Psoas muscle (tissue), 8 donors: ENCODE data around the gene SGK2. TPM values are rescaled to one million over a fixed set of nuclear protein-coding genes. Genes with fewer than 3 reads are reported as not detected.
"Not testable (repeated sequence)": the region's sequence is repeated elsewhere in the genome, so short reads cannot be mapped to it uniquely, and the experiment has no call there.

Experiments used
- ATAC-seq, 4 donors: fragments of 200-7000 bp; cut with Tn5 transposase; one replicate each; pipeline ENCODE4 v1.9.1; 2020; ENCODE audit warnings: moderate library complexity in 3 of 4, mild to moderate bottlenecking in 2 of 4
- DNase-seq, 2 donors: peaks; one replicate each; pipeline ENCODE4 v3.0.0-alpha.2; 2020
- H3K27ac ChIP-seq: fragments of 200-600 bp; one replicate; pipeline ENCODE4 v1.8.0; 2022
- H3K27me3 ChIP-seq, 3 donors: fragments of 200-600 bp in 1 of 3; one replicate each; pipeline versions ENCODE4 v1.6.1 to v1.8.0; 2013 to 2022; ENCODE audit warnings: low read length in 2 of 3, mild to moderate bottlenecking in 2 of 3, moderate library complexity in 1 of 3; ENCODE audit not compliant: insufficient read depth in 3 of 3
- H3K36me3 ChIP-seq, 2 donors: fragments of 200-600 bp in 1 of 2; one replicate each; pipeline versions ENCODE4 v1.6.1 to v1.8.0; 2013 to 2022; ENCODE audit warnings: low read depth in 1 of 2, mild to moderate bottlenecking in 1 of 2, moderate library complexity in 1 of 2; ENCODE audit not compliant: insufficient read depth in 1 of 2
- H3K4me1 ChIP-seq: fragments of 200-600 bp; one replicate; pipeline ENCODE4 v1.8.0; 2022
- H3K4me3 ChIP-seq: fragments of 200-600 bp; one replicate; pipeline ENCODE4 v1.8.0; 2022; ENCODE audit warnings: mild to moderate bottlenecking
- H3K9me3 ChIP-seq: fragments of 200-600 bp; one replicate; pipeline ENCODE4 v1.8.0; 2022
- CTCF ChIP-seq: fragments of 200-600 bp; IDR thresholded peaks from one replicate; pipeline ENCODE4 v1.8.0; 2022; ENCODE audit warnings: antibody characterized with exemption
- WGBS, 3 donors: extraction: QIAGEN DNeasy Blood & Tissue Kit; methylation state at CpG; one replicate each; pipeline versions ENCODE4 v1.1.6 to v1.1.7; 2013; 5-methylcytosine and 5-hydroxymethylcytosine counted together
- intact Hi-C, 2 donors: fragments of 100-400 bp; cut with DNase I; formaldehyde crosslinking; loops; one replicate each; pipeline versions ENCODE4 v1.11.0 to v1.14.2; 2022
- polyA plus RNA-seq, 3 donors: library from polyadenylated mRNA; stranded (reverse); fragments of 200-250 nt; gene quantifications; one replicate each; pipeline ENCODE4 v1.2.3, GENCODE V29; 2013
- total RNA-seq, 4 donors: library from RNA; stranded (reverse); fragmentation: NEBNext Ultra II Directional in 2 of 4; extraction: Animal tissue kit (Norgen Biotek cat#: 25700) in 2 of 4; gene quantifications; one replicate each; pipeline versions ENCODE4 v1.2.1 to v1.2.4, GENCODE V29; 2021 to 2023
- donor health status: healthy with polysubstance abuse.
- donor health status: DM: no; HTN: no; CAD: no; lungs with moderate emphysema.
- donor health status: Bipolar disorder and iron deficiency.
- donor health status: healthy.
- donor health status: DM: yes; HTN: yes; CAD: no.
- donor health status: DM: no; HTN: no; CAD: no.
- donor health status: DM: no; HTN: no; CAD: no.
- donor health status: DM: yes; HTN: yes; CAD: no.

Gene SGK2
- total and polyA plus RNA-seq, 7 donors, result 0.04 to 0.53 (median 0.14) TPM; not detected in 3

- WGBS, 3 donors, result 81 to 87% (median 84%) methylated on average over 1 of the region's 1 CpG
- H3K9me3 ChIP-seq, result no peaks in the 10 kb centered on the region
Observed at GRCh38 chr20:43603124-43603523, 44.3 kb downstream of the SGK2 start.

GRCh38 chr20:43605715-43606114 lies 46.9 kb downstream of the SGK2 start:
- H3K36me3 ChIP-seq, result peaks cover 0 to 38% of the 10 kb centered on the region in 2 donors

More at GRCh38 chr20:43603124-43603523, 44.3 kb downstream of the SGK2 start:
- H3K27ac ChIP-seq, result no peak overlapping the region
- no peaks in the 10 kb centered on the region for H3K4me1 ChIP-seq
- no peak for TF ChIP-seq CTCF
- DNase-seq, result no peak
- H3K36me3 ChIP-seq, result peaks cover 0 to 47% of the 10 kb centered on the region in 2 donors
- no peak for ATAC-seq
- H3K4me3 ChIP-seq, result no peak overlapping the region
- intact Hi-C loops, result no loop called here
- no peaks in the 10 kb centered on the region for H3K27me3 ChIP-seq

GRCh38 chr20:43607278-43607677 lies 48.5 kb downstream of the SGK2 start:
- H3K4me1 ChIP-seq, intact Hi-C loops, H3K27ac ChIP-seq, H3K9me3 ChIP-seq, H3K4me3 ChIP-seq, DNase-seq, ATAC-seq, H3K27me3 ChIP-seq: not testable (repeated sequence)
- peaks cover 0 to 38% of the 10 kb centered on the region in 2 donors for H3K36me3 ChIP-seq
- WGBS, 3 donors, result 94 to 98% (median 96%) methylated on average over 17 to 27 of the region's 30 CpGs

More at GRCh38 chr20:43605715-43606114, 46.9 kb downstream of the SGK2 start:
- no peaks in the 10 kb centered on the region for H3K27me3 ChIP-seq
- no peak overlapping the region for H3K4me3 ChIP-seq
- no peaks in the 10 kb centered on the region for H3K9me3 ChIP-seq
- intact Hi-C loops, result no loop called here
- TF ChIP-seq CTCF, result no peak
- DNase-seq (no peak), ATAC-seq (no peak)
- WGBS, 3 donors, result 97 to 98% (median 98%) methylated on average over 9 of the region's 9 CpGs
- H3K27ac ChIP-seq, result no peak overlapping the region
- no peaks in the 10 kb centered on the region for H3K4me1 ChIP-seq

GRCh38 chr20:43631598-43631997 lies 72.8 kb downstream of the SGK2 start:
- ATAC-seq, result no peak
- H3K27ac ChIP-seq, result no peak overlapping the region
- H3K4me3 ChIP-seq, result no peak overlapping the region
- DNase-seq, result no peak
- 96 to 97% (median 97%) methylated on average over 8 of the region's 8 CpGs for WGBS, 3 donors
- no peaks in the 10 kb centered on the region for H3K4me1 ChIP-seq
- H3K27me3 ChIP-seq, result no peaks in the 10 kb centered on the region
- H3K36me3 ChIP-seq, result peaks cover 5 to 75% of the 10 kb centered on the region in 2 donors
- H3K9me3 ChIP-seq, result no peaks in the 10 kb centered on the region
- TF ChIP-seq CTCF, result no peak
- intact Hi-C loops, result no loop called here

Other genes with a start within 250 kb of the SGK2 start
- 10 to 100 TPM; 33.8 to 76.9 (median 53.3) TPM for gene SRSF6, start 101.1 kb upstream of the SGK2 start, total RNA-seq
- gene SRSF6, start 101.1 kb upstream of the SGK2 start, polyA plus RNA-seq, result 10 to 100 TPM; 26.3 to 38.9 (median 26.7) TPM
- gene L3MBTL1, start 51.3 kb upstream of the SGK2 start, total RNA-seq, result 1 to 10 TPM; 2.2 to 4.2 (median 3.5) TPM
- 1 to 10 TPM in 2 of 3 donors, under 1 TPM in 1; 0.82 to 4.3 (median 1.4) TPM for gene L3MBTL1, start 51.3 kb upstream of the SGK2 start, polyA plus RNA-seq
- 1 to 10 TPM; 2.5 to 5.3 (median 3.7) TPM for gene IFT52, start 31.9 kb downstream of the SGK2 start, total RNA-seq
- gene IFT52, start 31.9 kb downstream of the SGK2 start, polyA plus RNA-seq, result 1 to 10 TPM; 2.9 to 4.9 (median 3.0) TPM
- under 1 TPM in 1 of 4 donors, not detected in 3; 0.17 TPM for gene MYBL2, start 108.1 kb downstream of the SGK2 start, total RNA-seq
- gene MYBL2, start 108.1 kb downstream of the SGK2 start, polyA plus RNA-seq, result under 1 TPM in 2 of 3 donors, not detected in 1; 0.05 to 0.10 TPM
- gene GTSF1L, start 168.0 kb downstream of the SGK2 start, total RNA-seq, result not detected
- not detected for gene GTSF1L, start 168.0 kb downstream of the SGK2 start, polyA plus RNA-seq